Measurements from ENCODE around the gene NENF. TPM values are rescaled to one million over a fixed set of nuclear protein-coding genes. Genes with fewer than 3 reads are reported as not detected.

The NENF gene
- total RNA-seq, 1 donor from 2014 or later = 45.6 TPM

- H3K9me3 ChIP-seq = no peaks in the 10 kb centered on the region
- H3K27me3 ChIP-seq = no peaks in the 10 kb centered on the region
- H3K27ac ChIP-seq = no peak overlapping the region
- no peak for DNase-seq
- no peak overlapping the region for H3K4me3 ChIP-seq
- no peak for TF ChIP-seq CTCF (IDR thresholded peaks at IDR 0.05)
- peaks cover 22% of the 10 kb centered on the region for H3K36me3 ChIP-seq
- H3K4me1 ChIP-seq = peaks cover 9% of the 10 kb centered on the region
- intact Hi-C loops (cut with DNase I) = no loop called here
- ATAC-seq = no peak
Measured at GRCh38 chr1:212412374-212412773, 20.3 kb upstream of the NENF start.

- TF ChIP-seq CTCF (IDR thresholded peaks at IDR 0.05) = no peak
- ATAC-seq (no peak), DNase-seq (no peak)
- Histone ChIP-seq H3K27ac (peak overlapping the region; percentile 60), H3K27me3 (no peaks in the 10 kb centered on the region), H3K4me3 (peak overlapping the region; percentile 85), H3K36me3 (peaks cover 13% of the 10 kb centered on the region), H3K9me3 (no peaks in the 10 kb centered on the region), H3K4me1 (peaks cover 9% of the 10 kb centered on the region)
- intact Hi-C loops (cut with DNase I) = no loop called here
Measured at GRCh38 chr1:212413902-212414327, 18.8 kb upstream of the NENF start.

GRCh38 chr1:212414328-212415106 lies 18.2 kb upstream of the NENF start, which contains the start of gene PACC1:
TSS of gene PACC1 (minus strand) at chr1:212414886. CDS start at chr1:212414757, 129 bp downstream.
- ATAC-seq (peak; percentile 96), DNase-seq (peak; percentile 95)
- TF ChIP-seq CTCF (IDR thresholded peaks at IDR 0.05) = no peak
- H3K9me3 ChIP-seq = no peaks in the 10 kb centered on the region
- peaks cover 9% of the 10 kb centered on the region for H3K4me1 ChIP-seq
- H3K27me3 ChIP-seq = no peaks in the 10 kb centered on the region
- intact Hi-C loops (cut with DNase I) = no loop called here
- H3K27ac ChIP-seq = peak within 1 kb of the TSS; percentile 60
- peak within 1 kb of the TSS; percentile 85 for H3K4me3 ChIP-seq
- peaks cover 7% of the 10 kb centered on the region for H3K36me3 ChIP-seq

- H3K4me3 ChIP-seq = peak overlapping the region; percentile 85
- H3K36me3 ChIP-seq = peaks cover under 1% of the 10 kb centered on the region
- no peaks in the 10 kb centered on the region for H3K9me3 ChIP-seq
- no peak for DNase-seq
- intact Hi-C loops (cut with DNase I) = no loop called here
- TF ChIP-seq CTCF (IDR thresholded peaks at IDR 0.05) = no peak
- H3K4me1 ChIP-seq = peaks cover 9% of the 10 kb centered on the region
- no peaks in the 10 kb centered on the region for H3K27me3 ChIP-seq
- no peak for ATAC-seq
- peak overlapping the region; percentile 60 for H3K27ac ChIP-seq
Measured at GRCh38 chr1:212415107-212415841, 17.4 kb upstream of the NENF start.

GRCh38 chr1:212421165-212421564 lies 11.6 kb upstream of the NENF start:
- intact Hi-C loops (cut with DNase I) = no loop called here
- DNase-seq = no peak
- Histone ChIP-seq H3K9me3 (no peaks in the 10 kb centered on the region), H3K27me3 (no peaks in the 10 kb centered on the region), H3K4me3 (no peak overlapping the region), H3K4me1 (no peaks in the 10 kb centered on the region), H3K36me3 (no peaks in the 10 kb centered on the region), H3K27ac (no peak overlapping the region)
- TF ChIP-seq CTCF (IDR thresholded peaks at IDR 0.05) = no peak
- no peak for ATAC-seq
